Measurements from ENCODE around the gene RNMT.

DNA sequence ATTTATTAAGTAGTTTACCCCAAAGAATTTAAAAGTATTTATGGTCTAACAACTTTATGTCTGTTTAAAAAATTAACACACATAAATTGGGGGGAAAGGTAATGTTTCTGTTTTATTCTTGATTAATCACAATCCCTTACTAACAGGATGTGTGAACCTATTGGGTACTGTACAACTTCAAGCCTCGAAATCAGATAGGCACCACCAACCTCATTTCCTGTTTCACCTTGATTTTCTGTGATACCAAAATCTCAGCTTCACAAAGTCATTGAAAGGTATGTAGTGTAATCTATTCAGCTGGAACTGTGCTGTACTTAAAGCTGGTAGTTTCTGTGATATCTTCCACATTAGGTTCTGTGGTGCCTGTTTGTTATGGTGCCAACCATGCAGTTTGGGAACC is 4.0 kb downstream of the RNMT start:
- TF ChIP-seq, protein P1, sequence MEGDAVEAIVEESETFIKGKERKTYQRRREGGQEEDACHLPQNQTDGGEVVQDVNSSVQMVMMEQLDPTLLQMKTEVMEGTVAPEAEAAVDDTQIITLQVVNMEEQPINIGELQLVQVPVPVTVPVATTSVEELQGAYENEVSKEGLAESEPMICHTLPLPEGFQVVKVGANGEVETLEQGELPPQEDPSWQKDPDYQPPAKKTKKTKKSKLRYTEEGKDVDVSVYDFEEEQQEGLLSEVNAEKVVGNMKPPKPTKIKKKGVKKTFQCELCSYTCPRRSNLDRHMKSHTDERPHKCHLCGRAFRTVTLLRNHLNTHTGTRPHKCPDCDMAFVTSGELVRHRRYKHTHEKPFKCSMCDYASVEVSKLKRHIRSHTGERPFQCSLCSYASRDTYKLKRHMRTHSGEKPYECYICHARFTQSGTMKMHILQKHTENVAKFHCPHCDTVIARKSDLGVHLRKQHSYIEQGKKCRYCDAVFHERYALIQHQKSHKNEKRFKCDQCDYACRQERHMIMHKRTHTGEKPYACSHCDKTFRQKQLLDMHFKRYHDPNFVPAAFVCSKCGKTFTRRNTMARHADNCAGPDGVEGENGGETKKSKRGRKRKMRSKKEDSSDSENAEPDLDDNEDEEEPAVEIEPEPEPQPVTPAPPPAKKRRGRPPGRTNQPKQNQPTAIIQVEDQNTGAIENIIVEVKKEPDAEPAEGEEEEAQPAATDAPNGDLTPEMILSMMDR (conservative IDR thresholded peaks at IDR 0.05) = no peak
- TF ChIP-seq EZH2 (IDR thresholded peaks at IDR 0.05; ENCODE audit: low read depth) = no peak
